Stimulated activated CD4-positive, alpha-beta T cell treated with anti-CD3 and anti-CD28 coated beads, Interleukin-1b, Interleukin-23, amount 100 ng/mL, for 48 hours (primary cell): ENCODE measurements around the gene FOSL1.

Experiments used
- DNase-seq: peaks from one replicate; pipeline ENCODE4 v3.0.0-alpha.2; 2020

FOSL1 gene

DNA sequence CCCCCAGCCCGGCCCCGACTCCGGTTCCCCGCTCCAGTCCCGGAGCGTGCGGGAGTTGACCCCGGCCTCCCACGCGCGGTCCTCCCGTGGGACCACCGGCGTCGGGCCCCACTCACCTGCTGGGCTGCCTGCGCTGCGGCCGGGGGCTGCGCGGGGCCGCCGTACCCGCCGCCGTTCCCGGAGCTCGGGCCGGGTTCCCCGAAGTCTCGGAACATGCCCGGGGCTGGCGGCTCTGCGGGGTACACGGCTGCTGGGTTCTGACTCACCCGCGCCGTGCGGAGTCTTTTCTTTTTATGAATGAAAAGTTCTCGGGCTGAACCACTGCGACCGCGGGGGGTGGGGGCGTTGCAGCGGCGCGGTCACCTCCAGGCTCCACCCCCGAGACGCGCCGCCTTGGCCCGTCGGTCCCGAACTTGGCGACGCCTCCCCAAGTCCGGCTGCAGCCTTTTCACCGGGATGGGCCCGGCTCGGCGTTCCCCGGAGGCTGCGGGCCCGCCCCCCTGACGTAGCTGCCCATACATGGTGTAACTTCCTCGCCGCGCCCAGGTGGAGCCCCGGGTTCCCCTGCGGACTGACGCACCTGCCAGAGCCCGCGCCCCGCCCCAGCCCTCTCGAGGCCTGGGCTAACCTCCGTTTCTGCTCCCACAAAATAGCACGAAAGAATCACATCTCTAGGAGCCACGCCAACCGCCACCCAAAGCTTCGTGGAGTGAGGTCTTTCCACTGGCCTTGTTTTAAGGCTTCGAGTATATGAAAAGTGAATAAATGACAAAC, at the start of gene FOSL1:
FOSL1 (minus strand) TSS at position 264 of the 774 bp plus-strand sequence; CDS start at position 215, 49 bp downstream.
- DNase-seq, result peak; percentile 96

- no peak for DNase-seq
Observed at GRCh38 chr11:65947603-65948125, 47.5 kb upstream of the FOSL1 start.

DNA sequence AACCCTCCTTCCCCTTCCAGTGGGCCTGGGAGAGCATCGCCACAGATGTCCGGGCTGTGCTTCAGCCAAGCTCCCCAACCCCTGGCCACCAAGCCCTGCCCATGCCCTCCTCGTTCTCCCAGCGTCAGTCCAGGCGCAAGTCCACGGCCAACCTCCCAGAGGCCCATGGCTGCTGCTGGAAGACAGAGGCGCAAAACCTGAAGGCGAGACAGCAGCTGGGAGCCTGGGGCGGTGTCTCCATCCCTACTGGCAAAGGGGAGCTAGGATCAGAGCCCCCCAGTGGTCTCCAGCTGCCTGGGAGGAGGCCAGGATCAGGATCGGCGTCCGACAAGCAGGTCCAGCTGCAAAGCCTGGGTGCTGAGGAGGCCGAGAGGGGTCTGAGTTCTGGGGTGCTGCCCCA, 46.9 kb upstream of the FOSL1 start:
- no peak for DNase-seq

- DNase-seq, result no peak
Observed at GRCh38 chr11:65946655-65947054, 46.5 kb upstream of the FOSL1 start.

GRCh38 chr11:65945941-65946558, 45.9 kb upstream of the FOSL1 start:
- no peak for DNase-seq

GRCh38 chr11:65945430-65945911, 45.3 kb upstream of the FOSL1 start, which contains the start of gene TSGA10IP:
TSS of gene TSGA10IP (plus strand) at chr11:65945480. CDS start at chr11:65945676, 196 bp downstream.
- no peak for DNase-seq

- no peak for DNase-seq
Observed at GRCh38 chr11:65944767-65945166, 44.6 kb upstream of the FOSL1 start.

GRCh38 chr11:65944191-65944590, 44.0 kb upstream of the FOSL1 start:
- DNase-seq, result no peak

DNA sequence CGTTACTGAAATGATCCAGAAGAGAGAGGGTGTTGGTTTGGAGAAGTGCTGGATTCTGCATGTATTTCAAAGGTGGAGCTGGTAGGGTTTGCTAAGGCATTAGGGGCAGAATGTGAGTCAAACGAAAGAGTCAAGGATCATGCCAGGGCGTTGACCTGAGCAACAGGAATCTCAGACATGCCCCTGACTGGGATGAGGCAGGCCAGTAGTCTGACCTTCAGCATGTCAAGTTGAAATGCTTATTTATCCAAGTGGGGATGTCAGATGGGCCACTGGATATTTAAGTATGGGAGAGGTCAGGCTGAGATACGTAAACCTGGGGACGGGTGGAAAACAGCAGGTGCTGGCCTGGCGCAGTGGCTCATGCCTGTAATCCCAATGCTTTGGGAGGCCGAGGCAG, 42.3 kb upstream of the FOSL1 start:
- no peak for DNase-seq

- DNase-seq, result no peak
Observed at GRCh38 chr11:65941720-65942310, 41.6 kb upstream of the FOSL1 start.

- DNase-seq, result no peak
Observed at GRCh38 chr11:65937766-65938165, 37.6 kb upstream of the FOSL1 start.

DNA sequence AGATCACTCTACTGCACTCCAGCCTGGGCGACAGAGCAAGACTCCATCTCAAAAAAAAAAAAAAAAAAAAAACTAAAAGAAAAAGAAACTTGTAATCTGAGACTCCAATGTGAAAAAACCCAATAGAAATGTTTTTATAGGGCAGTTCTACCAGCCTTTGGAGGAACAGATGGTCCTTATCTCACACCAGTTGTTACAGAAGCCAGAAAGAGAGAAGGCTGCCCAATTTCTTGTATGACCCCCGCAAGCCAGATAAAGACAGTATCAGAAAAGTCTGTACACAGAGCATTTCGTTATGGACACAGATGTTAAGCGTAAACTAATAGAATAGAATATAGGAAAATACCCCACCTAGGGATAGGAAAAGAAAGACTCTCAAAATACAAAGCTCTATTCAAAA, 33.8 kb upstream of the FOSL1 start:
- DNase-seq, result no peak

DNA sequence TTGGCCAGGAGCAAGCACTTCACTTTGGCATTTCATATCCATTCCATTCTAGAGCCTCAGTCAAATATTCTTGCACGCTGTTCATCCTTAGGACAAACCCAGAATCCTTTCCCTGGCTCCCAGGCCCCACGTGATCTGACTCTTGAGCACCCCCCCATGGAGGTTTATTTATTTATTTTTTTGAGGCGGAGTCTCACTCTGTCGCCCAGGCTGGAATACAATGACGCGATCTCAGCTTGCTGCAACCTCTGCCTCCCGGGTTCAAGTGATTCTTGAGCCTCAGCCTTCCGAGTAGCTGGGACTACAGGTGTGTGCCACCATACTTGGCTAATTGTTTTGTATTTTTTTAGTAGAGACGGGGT, 32.4 kb upstream of the FOSL1 start:
- DNase-seq, result no peak

- no peak for DNase-seq
Observed at GRCh38 chr11:65931773-65932557, 31.8 kb upstream of the FOSL1 start.

DNA sequence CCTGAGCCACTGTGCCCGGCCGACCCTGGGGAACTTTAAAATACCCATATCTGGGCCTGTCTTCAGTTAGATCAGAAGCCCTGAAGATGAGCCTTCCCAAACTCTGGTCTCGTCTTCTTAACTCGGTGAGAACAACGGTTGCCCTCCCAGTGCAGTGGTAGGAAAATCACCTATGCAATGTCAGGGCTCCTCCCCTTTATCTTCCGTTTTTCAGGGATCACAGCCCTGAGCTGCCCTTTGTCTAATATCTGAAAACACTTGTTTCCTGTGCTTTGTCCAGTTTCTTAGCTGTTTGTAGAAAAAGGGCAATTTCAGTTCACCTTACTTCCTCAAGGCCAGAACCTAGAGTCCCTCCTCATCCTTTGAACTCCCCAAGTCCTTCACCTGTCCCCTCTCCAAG, 28.5 kb upstream of the FOSL1 start:
- DNase-seq, result no peak

DNA sequence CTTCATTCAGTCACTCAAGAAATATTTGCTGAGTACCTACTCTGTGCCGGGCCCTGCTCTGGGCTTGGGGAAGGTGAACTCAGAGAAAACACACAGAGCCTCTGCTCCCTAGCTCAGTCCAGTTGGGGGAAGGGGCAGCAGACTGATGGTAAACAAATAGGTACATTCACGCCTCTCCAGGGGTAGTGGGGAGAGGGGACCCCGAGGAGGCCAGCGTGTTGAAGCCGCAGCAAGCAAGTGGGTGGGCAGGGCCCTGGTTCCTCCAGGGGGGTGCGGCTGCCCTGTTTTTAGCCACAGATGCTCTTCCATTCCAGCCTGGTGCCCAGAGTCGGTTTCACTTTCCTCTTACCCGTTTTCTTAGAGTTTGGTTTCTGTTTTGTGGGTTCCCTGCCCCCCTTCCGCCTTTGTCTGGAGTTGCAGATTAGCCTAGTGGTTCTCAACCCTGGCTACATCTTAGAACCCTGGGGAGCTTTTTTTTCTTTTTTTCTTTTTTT, 27.8 kb upstream of the FOSL1 start:
- DNase-seq, result peak; percentile 74

GRCh38 chr11:65925397-65925796, 25.2 kb upstream of the FOSL1 start:
- DNase-seq, result no peak

DNA sequence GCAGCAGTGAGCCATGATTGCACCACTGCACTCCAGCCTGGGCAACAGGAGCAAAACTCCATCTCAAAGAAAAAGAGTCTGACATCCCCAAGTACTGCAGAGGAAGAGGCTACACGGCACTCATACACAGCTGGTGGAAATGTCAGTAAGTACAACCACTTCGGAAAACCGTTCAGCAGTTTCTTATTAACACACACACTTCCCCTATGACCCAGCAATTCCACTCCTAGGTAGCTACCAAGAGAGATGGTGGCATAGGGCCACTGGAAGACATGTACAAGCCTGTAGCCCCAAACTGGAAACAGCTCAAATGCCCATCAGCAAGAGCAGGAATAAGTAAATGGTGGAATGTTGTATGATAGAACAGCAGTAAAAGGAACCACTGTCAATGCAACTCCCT, 22.4 kb upstream of the FOSL1 start:
- no peak for DNase-seq

- DNase-seq, result no peak
Observed at GRCh38 chr11:65921876-65922275, 21.7 kb upstream of the FOSL1 start.

- no peak for DNase-seq
Observed at GRCh38 chr11:65921033-65921555, 20.9 kb upstream of the FOSL1 start.

DNA sequence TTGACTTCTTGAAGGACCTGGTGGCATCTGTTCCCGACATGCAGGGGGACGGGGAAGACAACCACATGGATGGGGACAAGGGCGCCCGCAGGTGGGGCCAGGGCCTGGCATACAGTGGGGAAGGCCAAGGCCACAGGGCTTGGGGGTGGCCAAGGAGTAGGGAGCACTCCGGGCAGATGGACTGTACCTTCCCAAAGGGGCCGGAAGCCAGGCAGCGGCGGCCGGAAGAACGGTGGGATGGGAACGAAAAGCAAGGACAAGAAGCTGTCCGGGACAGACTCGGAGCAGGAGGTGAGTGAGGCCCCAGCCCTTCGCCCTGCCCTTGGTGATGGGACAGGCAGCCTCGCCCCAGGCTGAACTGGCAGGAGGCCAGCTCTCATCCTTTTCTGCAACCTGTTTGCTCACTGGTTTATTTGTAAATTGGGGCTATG, 20.2 kb upstream of the FOSL1 start:
- DNase-seq, result no peak

DNA sequence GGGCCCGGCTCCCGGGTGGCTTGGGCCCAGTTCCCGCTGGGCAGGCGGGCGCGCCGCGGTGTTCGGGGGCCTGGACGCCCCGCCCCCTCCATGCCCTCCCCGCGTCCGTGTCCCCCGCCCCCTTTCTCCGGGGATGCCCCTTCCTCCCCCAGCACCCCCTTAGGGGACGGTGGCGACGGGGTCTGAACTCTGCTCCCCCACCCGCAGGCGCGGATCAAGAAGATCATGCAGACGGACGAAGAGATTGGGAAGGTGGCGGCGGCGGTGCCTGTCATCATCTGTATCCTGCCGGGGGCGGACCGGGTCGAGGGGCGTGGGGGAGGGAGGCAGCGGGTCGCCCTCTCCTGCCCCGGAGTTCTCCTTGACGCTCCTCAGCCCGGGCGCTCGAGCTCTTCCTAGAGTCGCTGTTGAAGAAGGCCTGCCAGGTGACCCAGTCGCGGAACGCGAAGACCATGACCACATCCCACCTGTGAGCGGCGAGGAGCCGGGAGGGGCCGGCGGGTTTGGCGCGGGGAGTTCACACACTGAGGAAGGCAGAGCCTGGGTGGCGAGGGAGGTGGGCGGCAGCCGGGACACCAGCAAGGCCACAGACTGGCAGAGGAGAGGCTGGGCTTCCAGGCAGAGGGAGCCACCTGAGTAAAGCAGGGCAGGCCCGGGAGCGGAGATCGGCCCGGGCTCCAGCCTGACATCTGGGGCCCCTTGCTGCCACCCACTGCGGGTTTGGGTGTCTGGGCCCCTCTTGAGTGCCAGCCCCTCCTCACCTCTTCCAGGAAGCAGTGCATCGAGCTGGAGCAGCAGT, 19.6 kb upstream of the FOSL1 start:
- DNase-seq, result peak; percentile 57
